Myocyte (in vitro differentiated cells): ENCODE measurements around the gene MAP1LC3A. TPM values are rescaled to one million over a fixed set of nuclear protein-coding genes. Genes with fewer than 3 reads are reported as not detected.

ENCODE experiments used
- DNase-seq: peaks from one replicate; pipeline ENCODE4 v3.0.0-alpha.2; 2012; ENCODE audit warnings: low read depth
- total RNA-seq: library from RNA; depleted of rRNA; stranded (reverse); fragments of >200 nt; gene quantifications from 2 replicates; pipeline ENCODE4 v1.2.3, GENCODE V29; 2014

MAP1LC3A gene
- total RNA-seq, 1 donor from 2014 or later = 104 TPM

DNA sequence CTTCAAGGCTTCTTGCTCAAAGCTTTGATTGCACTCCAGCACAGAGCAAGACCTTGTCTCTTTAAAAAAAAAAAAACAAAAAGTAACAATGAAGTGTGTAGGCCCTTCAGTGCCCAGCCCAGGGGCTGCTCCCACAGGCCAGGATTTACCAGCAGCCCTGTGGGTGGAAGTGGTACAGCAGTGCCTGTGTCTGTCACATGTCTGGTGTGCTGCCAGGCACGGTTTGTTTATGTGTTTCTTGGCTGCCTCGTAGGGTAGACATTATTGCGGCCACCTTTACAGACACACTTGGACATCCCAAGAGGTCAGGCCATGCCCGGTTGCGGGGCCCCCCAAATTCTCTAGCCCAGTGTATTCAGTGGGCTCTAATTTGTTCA lies 29.6 kb upstream of the MAP1LC3A start:
- DNase-seq = no peak

DNA sequence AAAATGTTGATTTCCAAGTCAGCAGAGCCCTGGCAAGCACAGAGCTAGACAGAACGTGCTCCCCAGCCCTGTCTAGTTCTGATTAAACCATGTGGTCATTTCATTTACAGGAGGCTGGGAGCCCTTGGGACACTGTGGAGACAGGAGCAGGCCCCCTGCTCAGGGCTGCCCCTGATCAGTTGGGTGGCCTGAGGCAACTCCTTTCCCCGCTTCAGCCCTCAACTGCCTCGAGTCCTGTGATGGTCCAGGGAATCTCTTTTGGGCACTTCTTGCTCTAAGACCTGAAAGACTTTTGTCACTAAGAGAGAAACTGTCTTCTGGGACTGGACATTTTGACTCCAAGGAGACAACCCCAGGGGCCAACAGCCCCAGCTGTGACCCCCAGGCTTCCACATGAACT lies 28.8 kb upstream of the MAP1LC3A start:
- DNase-seq = no peak

DNA sequence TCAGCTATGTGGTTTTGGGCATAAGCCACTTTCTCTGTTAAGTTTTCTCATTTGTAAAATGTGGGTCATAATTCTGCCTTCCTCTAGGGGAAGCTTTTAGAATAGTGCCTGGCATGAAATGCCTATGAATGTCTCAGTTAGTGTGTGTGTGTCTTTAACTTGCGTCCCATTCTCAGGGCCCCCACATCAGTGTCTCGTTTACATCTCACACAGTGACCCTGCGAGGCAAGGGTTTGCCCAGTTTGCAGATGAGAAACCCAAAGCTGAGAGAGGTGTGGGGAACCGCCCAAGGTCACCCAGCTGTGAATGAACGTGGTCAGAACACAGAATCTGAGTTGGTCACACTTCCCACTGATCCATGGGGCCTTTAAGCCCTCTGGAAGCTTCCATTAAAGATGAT lies 28.2 kb upstream of the MAP1LC3A start:
- no peak for DNase-seq

DNA sequence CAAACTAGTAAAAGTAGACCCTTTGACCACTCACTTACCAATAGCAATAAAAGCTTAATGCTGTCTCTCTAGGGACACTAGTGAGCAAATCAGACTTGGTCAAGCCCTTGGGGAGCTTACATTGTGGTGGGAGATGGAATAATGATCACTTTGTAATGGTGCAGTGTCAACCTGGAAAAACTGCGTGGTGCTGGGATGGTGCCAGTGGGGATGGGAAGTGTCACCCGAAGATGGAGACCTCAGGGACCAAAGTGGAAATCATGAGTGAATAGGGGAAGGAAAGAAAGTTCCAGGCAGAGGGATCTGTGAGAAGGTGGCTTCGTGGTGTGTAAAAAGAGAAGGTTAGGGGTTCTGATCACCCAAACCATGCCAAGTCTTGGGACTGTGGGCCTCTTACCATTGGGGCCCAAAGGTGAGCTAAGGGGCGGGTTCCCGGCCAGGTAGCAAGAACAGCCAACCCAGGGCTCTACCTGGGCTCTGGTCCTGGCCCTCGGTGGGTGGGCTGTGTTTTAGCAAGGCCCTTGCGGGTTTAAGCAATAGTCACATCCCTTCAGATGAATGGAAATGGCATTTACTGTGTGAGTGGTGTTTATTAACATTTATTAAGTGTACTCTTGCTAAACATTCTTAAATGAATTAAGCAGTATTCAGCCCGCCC lies 26.8 kb upstream of the MAP1LC3A start:
- DNase-seq = no peak

DNA sequence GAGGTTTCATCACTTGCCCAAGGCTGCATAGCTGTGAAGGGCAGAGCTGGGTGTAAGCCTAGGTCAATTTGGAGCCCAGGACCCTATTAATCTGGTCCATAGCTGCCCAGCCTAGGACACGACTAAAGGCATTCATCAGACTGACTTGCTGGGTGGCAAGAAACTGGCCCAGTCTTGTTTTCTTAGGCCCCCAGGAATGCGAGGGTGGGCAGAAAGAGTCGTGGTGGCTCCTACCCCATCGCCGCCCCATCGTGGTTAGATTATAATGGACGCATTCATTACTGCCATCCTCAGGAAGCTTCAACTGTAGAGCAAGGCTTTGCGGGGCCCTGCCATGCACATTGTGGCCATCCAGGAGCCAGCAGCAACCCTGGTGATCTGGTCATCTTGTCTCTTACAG lies 26.2 kb upstream of the MAP1LC3A start:
- no peak for DNase-seq

DNA sequence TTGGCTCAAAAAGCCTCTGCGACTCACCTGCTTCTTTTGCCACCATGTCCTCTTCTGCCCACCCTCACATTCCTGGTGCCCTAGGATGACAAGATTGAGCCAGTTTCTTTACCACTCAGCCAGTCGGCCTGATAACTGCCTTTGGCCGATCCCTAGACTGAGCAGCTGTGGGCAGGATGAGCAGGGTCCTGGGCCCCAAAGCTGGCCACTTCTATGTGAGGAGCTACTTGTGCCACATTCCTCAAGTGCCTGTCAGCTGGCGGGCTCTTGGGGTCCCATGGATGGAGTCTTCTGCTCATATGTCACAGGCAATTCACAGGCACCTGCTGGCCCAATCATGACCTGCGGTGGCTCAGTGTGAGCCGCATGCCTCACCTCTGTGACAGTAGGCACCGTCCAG lies 25.8 kb upstream of the MAP1LC3A start:
- DNase-seq = no peak

DNA sequence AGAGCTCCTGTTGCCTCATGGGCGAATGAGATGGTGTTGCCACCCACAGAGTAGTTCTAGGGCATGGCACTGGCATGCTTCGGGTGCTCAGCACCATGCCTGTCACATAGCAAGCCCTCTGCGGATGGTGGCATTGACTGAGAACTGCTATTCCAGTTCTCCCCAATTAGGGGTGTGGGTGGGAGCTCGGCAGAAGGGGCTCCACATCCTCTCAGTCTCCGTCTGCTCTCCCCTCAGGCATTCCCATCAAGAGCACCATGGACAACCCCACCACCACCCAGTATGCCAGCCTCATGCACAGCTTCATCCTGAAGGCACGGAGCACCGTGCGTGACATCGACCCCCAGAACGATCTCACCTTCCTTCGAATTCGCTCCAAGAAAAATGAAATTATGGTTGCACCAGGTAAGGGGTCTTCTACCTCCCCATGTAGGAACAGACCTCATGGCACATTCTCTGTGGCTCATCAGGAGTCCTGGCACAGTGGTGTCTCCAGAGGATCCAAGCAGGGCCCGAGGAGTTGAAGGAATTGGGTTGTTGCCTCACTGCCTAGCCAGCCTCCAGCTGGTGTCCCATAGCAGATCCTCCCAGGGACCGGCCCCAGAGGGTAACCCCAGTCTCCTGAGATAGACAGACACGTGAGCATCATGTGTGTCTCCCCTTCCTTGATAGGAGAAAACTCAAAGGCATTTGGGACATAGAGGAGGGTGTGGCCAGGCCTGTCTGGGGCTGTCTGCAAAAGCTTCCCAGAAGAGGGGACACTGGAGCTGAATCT lies 23.9 kb upstream of the MAP1LC3A start:
- no peak for DNase-seq

DNA sequence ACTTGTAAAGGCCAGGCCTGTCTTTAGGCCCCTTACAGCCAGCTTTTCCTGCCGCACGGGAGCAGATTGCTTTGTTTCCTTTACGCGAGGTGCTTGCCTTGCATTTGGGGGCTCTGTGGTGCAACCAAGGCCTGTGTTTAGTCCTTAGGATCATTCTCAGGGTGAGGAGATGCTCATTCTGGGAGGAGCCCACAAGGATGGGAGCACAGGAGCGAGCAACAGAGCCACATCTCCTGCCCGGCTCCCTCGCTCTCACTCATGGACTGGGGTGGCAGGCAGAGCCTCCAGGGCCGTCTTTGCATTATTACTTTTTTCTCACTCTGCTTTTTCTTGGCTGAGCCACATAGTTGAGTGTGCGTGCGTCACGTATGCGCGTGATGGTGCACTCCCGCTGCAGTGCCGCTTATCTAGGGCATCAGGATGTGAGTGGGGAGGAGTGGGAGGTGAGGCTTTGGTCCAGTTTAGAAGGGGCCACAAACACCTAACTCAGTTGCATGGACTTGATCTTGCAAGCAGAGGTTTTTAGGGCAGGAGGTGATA lies 23.1 kb upstream of the MAP1LC3A start:
- DNase-seq = no peak

DNA sequence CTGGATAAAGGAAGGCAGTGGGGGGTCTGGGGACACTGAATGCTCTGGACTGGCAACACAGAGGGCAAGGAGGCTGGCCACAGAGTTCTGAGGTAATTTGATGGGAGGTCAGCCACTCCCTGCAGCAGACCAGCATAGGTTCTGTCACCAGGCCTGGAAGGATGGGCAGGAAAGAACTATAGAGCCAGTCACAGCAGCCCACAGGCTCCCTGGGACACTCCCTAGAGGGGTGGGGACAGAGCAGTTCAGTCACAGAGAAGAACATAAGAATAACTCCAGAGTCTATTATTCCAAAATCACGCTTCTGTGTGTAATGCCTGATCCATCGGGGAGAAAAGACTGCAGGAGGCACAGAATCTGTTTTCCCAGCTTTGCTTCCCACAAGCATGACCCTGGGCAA lies 22.7 kb upstream of the MAP1LC3A start:
- no peak for DNase-seq

DNA sequence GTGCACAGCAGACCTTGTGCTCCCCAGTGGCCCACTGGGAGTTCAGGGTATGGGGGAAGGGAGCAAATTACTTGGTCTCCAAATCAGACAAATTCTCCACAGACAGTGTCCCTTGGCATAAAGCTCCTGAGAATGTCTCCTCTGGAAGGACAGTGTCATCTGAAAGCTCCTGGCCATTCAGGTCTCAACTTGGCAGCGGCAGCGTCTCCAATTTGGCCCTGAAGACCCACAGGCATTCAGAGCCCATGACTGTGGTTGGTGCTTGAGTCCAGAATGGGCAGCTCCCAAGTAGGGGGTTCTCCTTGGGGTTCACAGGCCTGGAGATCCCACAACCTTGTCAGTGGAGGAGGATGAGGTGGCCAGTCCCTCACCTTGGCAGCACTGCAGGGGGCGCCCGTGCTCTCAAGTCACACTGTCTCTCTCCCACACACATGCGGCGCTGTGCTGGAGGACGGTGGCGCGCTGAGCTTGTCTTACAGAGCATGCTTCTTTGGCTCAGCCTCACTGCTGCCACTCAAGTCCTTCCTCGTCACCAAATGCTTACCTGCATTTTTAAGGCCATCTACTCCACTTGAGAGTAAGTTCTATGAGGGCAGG lies 21.6 kb upstream of the MAP1LC3A start:
- DNase-seq = peak; percentile 32

DNA sequence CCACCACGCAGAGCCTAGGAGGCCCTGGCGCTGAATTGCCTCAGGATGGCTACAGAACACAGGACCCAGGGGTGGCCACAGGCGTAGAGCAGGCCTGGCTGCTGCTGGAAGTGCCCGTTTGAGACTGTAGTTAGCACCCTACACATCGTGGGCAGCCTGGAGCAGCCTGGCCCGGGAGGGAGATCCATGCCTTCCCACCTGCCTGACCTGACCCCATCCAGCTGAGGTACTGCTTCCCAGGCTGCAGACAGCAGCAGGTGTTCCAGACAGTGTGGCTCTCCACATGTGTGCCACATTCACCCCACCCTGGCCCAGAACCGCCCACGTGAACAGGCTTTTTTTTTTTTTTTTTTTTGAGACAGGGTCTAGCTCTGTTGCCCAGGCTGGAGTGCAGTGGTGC lies 20.9 kb upstream of the MAP1LC3A start:
- DNase-seq = no peak

DNA sequence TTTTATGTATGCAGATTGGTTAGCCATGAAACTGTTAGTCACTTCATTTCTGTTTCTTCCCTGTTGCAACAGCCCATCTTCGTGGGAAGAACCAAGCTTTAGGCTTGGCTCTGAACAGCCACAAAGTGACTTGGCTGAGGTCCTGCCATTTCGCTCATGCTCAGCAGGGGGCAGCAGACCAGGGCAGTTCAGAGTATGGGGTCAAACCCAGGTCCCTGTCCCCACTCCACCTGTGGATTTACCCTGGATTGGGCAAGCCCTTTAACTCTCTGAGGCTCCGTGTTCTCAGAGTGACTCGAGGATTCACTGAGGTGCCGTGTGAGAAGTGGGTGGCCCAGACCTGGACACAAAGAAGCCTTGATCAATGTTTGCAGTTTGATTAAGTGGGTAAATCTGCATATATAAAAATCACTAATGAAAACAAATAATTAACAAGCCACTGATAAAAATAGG lies 19.8 kb upstream of the MAP1LC3A start:
- DNase-seq = peak; percentile 50

DNA sequence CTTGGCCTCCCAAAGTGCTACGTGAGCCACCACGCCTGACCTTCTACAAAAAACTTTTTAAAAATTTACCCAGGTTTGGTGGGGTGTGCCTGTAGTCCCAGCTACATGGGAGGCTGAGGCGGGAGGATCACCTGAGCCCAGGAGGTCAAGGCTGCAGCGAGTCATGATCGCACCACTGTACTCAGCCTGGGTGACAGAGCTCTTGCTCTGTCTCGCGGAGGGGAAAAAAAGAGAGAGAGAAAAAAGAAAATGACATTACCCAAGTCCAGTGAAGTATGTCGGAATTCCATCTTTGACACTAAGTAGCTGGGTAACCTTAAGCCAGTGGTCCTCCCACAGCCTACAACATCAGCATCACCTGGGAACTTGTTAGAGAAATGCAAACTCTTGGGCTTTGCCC lies 18.8 kb upstream of the MAP1LC3A start:
- no peak for DNase-seq

DNA sequence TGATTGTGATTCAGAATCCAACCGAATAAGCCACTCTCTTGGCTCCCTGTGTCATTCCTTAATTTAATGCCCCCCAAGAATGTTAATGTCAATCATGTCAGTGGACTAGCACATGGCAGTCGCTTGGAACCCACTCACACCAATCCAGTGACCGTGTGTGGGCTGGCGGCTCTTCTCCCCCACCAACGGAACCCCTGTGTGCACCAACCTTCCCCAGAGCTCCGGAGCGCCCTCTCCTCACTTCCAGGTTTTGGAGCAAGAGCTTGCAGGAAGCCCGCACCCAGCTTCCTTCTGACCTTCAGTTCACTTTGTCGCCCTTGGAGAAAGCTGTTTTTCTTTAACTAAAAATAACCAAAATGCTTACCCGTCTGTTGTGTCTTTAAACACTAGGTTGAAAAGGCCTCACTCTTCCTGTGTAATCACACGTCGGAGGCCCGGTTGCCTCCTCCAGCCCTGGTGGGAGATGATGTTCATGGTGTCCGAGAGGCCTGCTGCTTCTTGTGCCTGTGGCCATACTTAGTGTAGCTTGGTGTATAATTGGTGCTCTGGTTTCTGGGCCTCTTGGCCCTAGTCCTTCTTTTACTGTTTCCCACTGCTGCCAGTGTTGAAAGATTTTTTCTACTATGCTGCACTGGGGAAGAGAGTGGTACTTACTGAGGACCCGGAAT lies 17.8 kb upstream of the MAP1LC3A start:
- no peak for DNase-seq

DNA sequence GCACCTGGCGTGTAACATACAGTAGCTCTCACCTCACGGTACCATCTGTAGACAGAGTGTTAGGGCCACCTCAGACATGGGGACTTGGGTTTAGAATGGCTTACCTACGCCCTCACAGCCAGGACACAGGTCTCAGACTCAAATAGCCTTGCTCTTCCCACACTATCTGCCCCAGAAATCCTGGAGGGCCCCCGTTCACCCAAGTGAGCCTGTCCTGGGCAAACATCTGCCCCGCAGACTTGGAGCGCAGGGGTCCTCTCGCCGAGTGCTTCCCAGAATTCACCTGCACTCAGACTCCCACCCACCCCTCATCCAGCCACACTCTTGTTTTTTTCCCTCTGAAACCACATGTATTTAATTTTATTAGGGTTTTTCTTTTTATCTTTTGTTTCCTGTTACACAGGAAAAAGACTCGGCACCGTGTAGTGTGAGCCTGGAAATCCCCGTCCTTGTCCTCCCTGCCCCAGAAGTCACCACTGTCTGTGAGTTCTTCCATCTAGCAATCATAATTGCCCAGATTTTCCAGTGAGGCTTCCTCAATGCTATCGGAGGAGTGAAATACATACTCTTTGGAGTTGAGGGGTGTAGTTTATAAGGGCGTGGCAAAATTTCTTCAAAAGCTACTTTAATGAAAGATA lies 17.1 kb upstream of the MAP1LC3A start:
- no peak for DNase-seq

DNA sequence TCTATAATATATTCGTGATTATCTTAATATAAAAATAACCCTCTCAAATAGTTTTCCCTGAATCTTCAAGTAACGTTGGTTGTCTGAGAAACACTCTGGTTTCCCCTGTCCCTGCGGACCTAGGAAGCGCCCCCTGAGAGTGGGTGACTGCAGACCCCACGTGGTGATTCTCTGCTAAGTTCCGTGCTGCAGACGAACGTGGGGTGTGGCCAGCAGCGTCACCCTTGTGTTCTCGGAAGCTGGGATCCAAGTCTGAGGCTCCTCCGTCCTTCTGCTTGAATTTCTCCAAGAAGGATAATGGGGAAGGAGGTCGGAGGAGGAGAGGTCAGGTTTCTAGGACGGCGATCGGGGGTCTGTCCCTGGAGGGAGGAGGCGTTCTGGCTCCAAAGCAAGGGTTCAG lies 16.6 kb upstream of the MAP1LC3A start:
- DNase-seq = no peak

DNA sequence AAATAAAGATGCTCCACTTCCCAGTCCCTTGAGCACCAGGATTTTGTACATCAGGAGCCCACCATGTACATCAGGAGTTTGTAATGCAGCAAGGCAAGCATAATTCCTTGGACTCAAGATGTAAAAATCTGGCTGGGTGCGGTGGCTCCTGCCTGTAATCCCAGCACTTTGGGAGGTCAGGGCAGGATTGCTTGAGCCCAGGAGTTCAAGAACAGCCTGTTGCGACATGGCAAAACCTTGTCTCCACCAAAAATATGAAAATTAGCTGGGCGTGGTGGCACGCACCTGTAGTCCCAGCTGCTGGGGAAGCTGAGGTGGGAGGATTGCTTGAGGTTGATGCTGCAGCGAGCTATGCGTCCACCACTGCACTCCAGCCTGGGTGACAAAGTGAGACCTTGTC lies 16.1 kb upstream of the MAP1LC3A start:
- no peak for DNase-seq

DNA sequence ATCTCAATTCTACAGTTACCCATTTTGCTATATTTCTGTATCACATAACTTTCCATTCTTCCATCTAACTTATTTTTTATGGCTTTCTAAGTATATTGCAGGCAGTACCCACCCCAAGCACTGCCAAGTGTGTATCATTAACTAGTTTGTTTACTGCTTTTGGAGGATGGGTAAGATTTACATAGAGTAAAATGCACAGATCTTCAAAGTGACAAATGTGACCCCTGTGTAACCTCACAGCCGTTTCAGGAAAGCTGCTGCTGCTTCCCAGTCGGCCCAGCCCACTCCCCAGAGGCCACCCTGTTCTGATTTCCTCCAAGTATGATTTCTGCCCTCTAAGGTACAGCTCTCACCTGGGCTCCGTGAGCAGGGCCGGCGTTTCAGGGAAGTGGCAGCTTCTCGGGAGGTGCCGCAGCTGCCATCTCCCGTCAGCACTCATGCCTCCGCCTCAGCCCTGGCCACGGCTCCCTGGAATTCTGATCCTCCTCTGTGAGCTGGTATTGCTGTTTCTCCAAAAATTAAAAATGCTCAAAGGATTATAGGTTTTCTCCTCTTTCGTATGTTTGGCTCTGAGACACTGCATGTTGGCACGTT lies 15.0 kb upstream of the MAP1LC3A start:
- no peak for DNase-seq

DNA sequence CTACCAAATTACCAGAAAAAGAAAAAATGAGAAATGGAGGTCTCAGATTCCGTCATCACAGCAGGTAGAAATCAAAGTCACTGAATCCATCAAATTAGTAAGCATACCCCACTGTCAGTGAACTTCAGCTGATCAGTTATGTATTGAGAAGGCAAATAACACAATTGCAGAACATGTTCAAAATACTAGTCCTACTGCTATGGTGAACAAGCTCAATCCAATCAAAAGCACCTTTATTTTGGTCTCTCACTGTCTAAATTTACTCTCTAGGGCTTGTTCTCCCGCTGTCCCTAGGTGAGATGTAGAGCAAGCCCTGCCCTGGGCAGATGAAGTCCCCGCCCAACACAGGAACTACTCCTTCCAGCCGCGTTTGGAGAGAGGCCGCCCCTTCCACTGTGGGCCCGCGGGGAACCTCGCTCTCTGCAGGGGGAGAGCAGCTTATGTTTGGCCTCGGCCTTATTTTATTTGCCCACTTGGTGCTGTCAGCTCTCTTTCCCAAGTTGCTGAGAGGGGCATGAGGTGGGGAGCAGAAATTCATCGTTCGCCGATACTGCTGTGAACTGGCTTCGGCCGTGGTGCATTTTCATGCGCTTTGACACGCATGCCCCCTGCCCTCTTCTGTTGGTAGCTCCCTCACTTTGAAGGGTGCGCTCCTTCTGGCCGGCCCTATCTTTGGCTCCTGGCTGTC lies 14.3 kb upstream of the MAP1LC3A start:
- no peak for DNase-seq

DNA sequence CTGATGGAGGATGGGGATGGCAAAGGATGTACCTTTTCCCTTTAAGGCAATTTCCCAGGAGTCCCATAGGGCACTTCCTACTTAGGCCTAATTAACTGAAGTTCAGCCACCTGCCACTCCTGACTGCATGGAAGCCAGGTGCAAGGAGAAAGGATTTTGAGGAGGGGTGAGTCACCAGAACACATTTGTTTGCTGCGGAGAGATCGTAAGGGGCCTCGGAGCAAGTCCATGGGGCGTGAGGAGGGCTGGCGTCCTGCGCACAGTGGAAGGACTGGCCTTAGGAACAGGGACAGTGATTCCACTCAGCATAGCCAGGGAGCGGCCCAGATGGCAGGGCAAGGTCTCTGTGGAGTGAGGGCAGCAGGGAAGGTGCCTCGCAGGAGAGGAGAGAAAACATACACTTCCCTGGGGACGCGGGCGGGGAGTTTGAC lies 11.8 kb upstream of the MAP1LC3A start:
- no peak for DNase-seq
